HCT116 (cell line): ENCODE measurements around the gene MFAP2. TPM values are rescaled to one million over a fixed set of nuclear protein-coding genes. Genes with fewer than 3 reads are reported as not detected.

Source experiments
- CBX3 ChIP-seq: IDR thresholded peaks from 2 replicates; pipeline ENCODE4 v1.6.1; 2012; ENCODE audit warnings: low read depth
- CTCF ChIP-seq, 3 experiments: fragments of 200-600 bp in 1 of 3; sonication (generic) in 1 of 3; IDR thresholded peaks in 2 of 3; conservative IDR thresholded peaks in 1 of 3; 2 replicates each; pipeline ENCODE4 v1.5.1; 2012 to 2017; ENCODE audit warnings: low read depth in 2 of 3, low read length in 2 of 3, antibody characterized with exemption in 1 of 3, borderline replicate concordance in 1 of 3, control low read depth in 1 of 3, mild to moderate bottlenecking in 1 of 3, mixed read lengths in 1 of 3, mixed run types in 1 of 3, moderate library complexity in 1 of 3; ENCODE audit not compliant: insufficient read depth in 1 of 3
- EGR1 ChIP-seq: IDR thresholded peaks from 2 replicates; pipeline ENCODE4 v1.6.1; 2012; ENCODE audit warnings: low read depth
- EZH2phosphoT487 ChIP-seq: fragments of 200-600 bp; IDR thresholded peaks from 2 replicates; pipeline ENCODE4 v1.6.1; 2018; ENCODE audit warnings: antibody characterized with exemption, borderline replicate concordance
- MAX ChIP-seq: IDR thresholded peaks from 2 replicates; pipeline ENCODE4 v1.6.1; 2012
- POLR2AphosphoS5 ChIP-seq: IDR thresholded peaks from 2 replicates; pipeline ENCODE4 v1.6.1; 2011; ENCODE audit warnings: mild to moderate bottlenecking, low read depth, low read length, moderate library complexity
- RAD21 ChIP-seq: IDR thresholded peaks from 2 replicates; pipeline ENCODE4 v1.6.1; 2012; ENCODE audit warnings: low read depth, mild to moderate bottlenecking
- SIN3A ChIP-seq: IDR thresholded peaks from 2 replicates; pipeline ENCODE4 v1.6.1; 2012; ENCODE audit warnings: low read depth
- SP1 ChIP-seq: IDR thresholded peaks from 2 replicates; pipeline ENCODE4 v1.6.1; 2012; ENCODE audit warnings: low read depth
- SRF ChIP-seq: IDR thresholded peaks from 2 replicates; pipeline ENCODE4 v1.6.1; 2012; ENCODE audit warnings: low read depth
- TCF7L2 ChIP-seq: IDR thresholded peaks from 2 replicates; pipeline ENCODE4 v1.7.0; 2011; ENCODE audit warnings: borderline replicate concordance, inconsistent platforms; ENCODE audit not compliant: insufficient read depth, insufficient read length; ENCODE audit errors: extremely low read depth
- YY1 ChIP-seq: IDR thresholded peaks from 2 replicates; pipeline ENCODE4 v1.6.1; 2011; ENCODE audit warnings: low read length, low read depth, moderate library complexity, mild to moderate bottlenecking; ENCODE audit not compliant: insufficient replicate concordance; ENCODE audit errors: extremely low read depth
- ZBTB33 ChIP-seq: IDR thresholded peaks from 2 replicates; pipeline ENCODE4 v1.6.1; 2011; ENCODE audit warnings: mild to moderate bottlenecking, low read length, moderate library complexity; ENCODE audit not compliant: insufficient replicate concordance; ENCODE audit errors: extremely low read depth
- ZFX ChIP-seq: fragments of 450-650 bp; IDR thresholded peaks from 2 replicates; pipeline ENCODE4 v1.6.1; 2017
- ZNF274 ChIP-seq: fragments of 200-500 bp; sonication (Bioruptor generic); IDR thresholded peaks from 2 replicates; pipeline ENCODE4 v1.6.1; 2014; ENCODE audit warnings: mild to moderate bottlenecking, low read depth, low read length, inconsistent platforms
- total RNA-seq: library from RNA; stranded (reverse); gene quantifications from one replicate; pipeline ENCODE4 v1.2.1, GENCODE V29; 2021; ENCODE audit not compliant: unreplicated experiment

MFAP2 gene
- total RNA-seq, 1 experiment from 2014 or later: 63.1 TPM

- TF ChIP-seq ZBTB33 (no peak), EGR1 (no peak; the same call in 1 of the 2 replicates), EZH2phosphoT487 (no peak), SIN3A (no peak), ZFX (peak; percentile 97; the same call in 1 of the 2 replicates), ZNF274 (no peak), SRF (no peak), RAD21 (peak; percentile 38), CTCF (IDR thresholded peaks at IDR 0.05 in 2 of 3, conservative IDR thresholded peaks at IDR 0.05 in 1 of 3; ENCODE audit: borderline replicate concordance in 1 of 3, insufficient read depth in 1 of 3, low read depth in 2 of 3, low read length in 2 of 3) (peak; percentile 63 to 85 (median 66)), CBX3 (no peak; the same call in 1 of the 2 replicates), MAX (peak; percentile 89), SP1 (no peak), POLR2AphosphoS5 (peak; percentile 68), TCF7L2 (peak; percentile 48), YY1 (peak; percentile 18)
- TF ChIP-seq, all 23 proteins: peak for 7
These were observed 19.7 kb downstream of the MFAP2 start (continued) for GRCh38 chr1:16960560-16961296.
